Glutamatergic neuron (in vitro differentiated cells): ENCODE data around the gene PKMYT1. TPM values are rescaled to one million over a fixed set of nuclear protein-coding genes. Genes with fewer than 3 reads are reported as not detected.

Experiments used
- DNase-seq: peaks from one replicate; pipeline ENCODE4 v3.0.0; 2022
- H3K27ac Mint-ChIP-seq: one replicate; pipeline ENCODE4 v1.8.0; 2020; ENCODE audit warnings: mild to moderate bottlenecking, mixed read lengths, inconsistent platforms; ENCODE audit not compliant: unreplicated experiment
- H3K27me3 Mint-ChIP-seq: one replicate; pipeline ENCODE4 v1.8.0; 2020; ENCODE audit warnings: mild to moderate bottlenecking, moderate library complexity, mixed read lengths, inconsistent platforms; ENCODE audit not compliant: unreplicated experiment
- H3K36me3 Mint-ChIP-seq: one replicate; pipeline ENCODE4 v1.8.0; 2020; ENCODE audit warnings: mild to moderate bottlenecking, mixed read lengths, inconsistent platforms; ENCODE audit not compliant: unreplicated experiment
- H3K4me1 Mint-ChIP-seq: one replicate; pipeline ENCODE4 v1.8.0; 2020; ENCODE audit warnings: mild to moderate bottlenecking, low read depth, mixed read lengths, inconsistent platforms; ENCODE audit not compliant: unreplicated experiment
- H3K4me3 Mint-ChIP-seq: one replicate; pipeline ENCODE4 v1.8.0; 2020; ENCODE audit warnings: mild to moderate bottlenecking, mixed read lengths, inconsistent platforms; ENCODE audit not compliant: unreplicated experiment
- H3K9me3 Mint-ChIP-seq: one replicate; pipeline ENCODE4 v1.8.0; 2020; ENCODE audit warnings: mild to moderate bottlenecking, moderate library complexity, mixed read lengths, inconsistent platforms; ENCODE audit not compliant: unreplicated experiment
- CTCF ChIP-seq: fragments of 200-600 bp; sonication (generic); IDR thresholded peaks from one replicate; pipeline ENCODE4 v1.5.0; 2021; ENCODE audit not compliant: partially characterized antibody, unreplicated experiment
- total RNA-seq: library from RNA; stranded (reverse); fragmentation: NEBNext Ultra II Directional; extraction: Animal tissue kit (Norgen Biotek cat#: 25700); gene quantifications from one replicate; pipeline ENCODE4 v1.2.1, GENCODE V29; 2021; ENCODE audit not compliant: unreplicated experiment

The PKMYT1 gene
- total RNA-seq, 1 donor from 2014 or later, result 8.5 TPM

- no peak for TF ChIP-seq CTCF
- Mint-ChIP-seq H3K36me3 (no peaks in the 10 kb centered on the region), H3K4me3 (peak overlapping the region; percentile 83), H3K9me3 (peaks cover 4% of the 10 kb centered on the region), H3K27me3 (peaks cover 9% of the 10 kb centered on the region), H3K27ac (peak overlapping the region; percentile 88), H3K4me1 (peaks cover 11% of the 10 kb centered on the region)
- DNase-seq, result peak; percentile 51
Observed at GRCh38 chr16:2968368-2968737, 11.9 kb downstream of the PKMYT1 start.

GRCh38 chr16:2967721-2968161, 12.5 kb downstream of the PKMYT1 start:
- Mint-ChIP-seq H3K9me3 (peaks cover 4% of the 10 kb centered on the region), H3K27ac (peak overlapping the region; percentile 88), H3K4me3 (peak overlapping the region; percentile 83), H3K27me3 (peaks cover 9% of the 10 kb centered on the region), H3K4me1 (peaks cover 11% of the 10 kb centered on the region), H3K36me3 (no peaks in the 10 kb centered on the region)
- no peak for TF ChIP-seq CTCF
- DNase-seq, result peak; percentile 43

- Mint-ChIP-seq H3K27ac (no peak overlapping the region), H3K4me3 (no peak overlapping the region), H3K4me1 (peaks cover 8% of the 10 kb centered on the region), H3K9me3 (peaks cover 4% of the 10 kb centered on the region), H3K27me3 (peaks cover 9% of the 10 kb centered on the region), H3K36me3 (no peaks in the 10 kb centered on the region)
- no peak for TF ChIP-seq CTCF
- DNase-seq, result no peak
Observed at GRCh38 chr16:2967211-2967631, 13.0 kb downstream of the PKMYT1 start.

- no peaks in the 10 kb centered on the region for H3K36me3 Mint-ChIP-seq
- no peak for DNase-seq
- H3K27me3 Mint-ChIP-seq, result peaks cover 9% of the 10 kb centered on the region
- H3K4me3 Mint-ChIP-seq, result no peak overlapping the region
- no peak for TF ChIP-seq CTCF
- no peak overlapping the region for H3K27ac Mint-ChIP-seq
- peaks cover 4% of the 10 kb centered on the region for H3K9me3 Mint-ChIP-seq
- peaks cover 8% of the 10 kb centered on the region for H3K4me1 Mint-ChIP-seq
Observed at GRCh38 chr16:2966808-2967191, 13.4 kb downstream of the PKMYT1 start.

- Mint-ChIP-seq H3K4me1 (peaks cover 8% of the 10 kb centered on the region), H3K4me3 (no peak overlapping the region), H3K9me3 (peaks cover 4% of the 10 kb centered on the region), H3K36me3 (no peaks in the 10 kb centered on the region), H3K27me3 (peaks cover 9% of the 10 kb centered on the region), H3K27ac (no peak overlapping the region)
- no peak for TF ChIP-seq CTCF
- no peak for DNase-seq
Observed at GRCh38 chr16:2966043-2966807, 14.0 kb downstream of the PKMYT1 start.
